OCI-LY7 (cell line): ENCODE measurements around the gene HSD17B1. TPM values are rescaled to one million over a fixed set of nuclear protein-coding genes. Genes with fewer than 3 reads are reported as not detected.
A peak's percentile ranks its signal among the peaks of the same experiment; 100 is the strongest.
"Not testable (repeated sequence)": the region's sequence is repeated elsewhere in the genome, so short reads cannot be mapped to it uniquely, and the experiment has no call there.

Experiments used
- BruUV-seq: library from RNA; stranded (reverse); fragments of 400-500 nt; replicated peaks from 2 replicates; lab custom pipeline; 2021; lab: Mats Ljungman, UMichigan
- CTCF ChIA-PET: fragments of 300-600 bp; sonication (Branson Sonifier 250); formaldehyde crosslinking; loops from one replicate; lab custom pipeline; 2022; ENCODE audit warnings: antibody characterized with exemption; ENCODE audit not compliant: unreplicated experiment; lab: Charles Lee
- POLR2A ChIA-PET: fragments of 300-600 bp; sonication (Branson Sonifier 250); formaldehyde crosslinking; loops from one replicate; lab custom pipeline; 2022; ENCODE audit warnings: antibody characterized with exemption; lab: Charles Lee
- DNase-seq: peaks from one replicate; pipeline ENCODE4 v3.0.0-alpha.2; 2015; ENCODE audit warnings: low spot score
- H2AFZ ChIP-seq: fragments of 200-600 bp; sonication (generic), shearing (Covaris generic); 2 replicates; pipeline ENCODE4 v1.6.1; 2014; ENCODE audit warnings: mild to moderate bottlenecking, antibody characterized with exemption, low read length, moderate library complexity
- H3K27ac ChIP-seq: fragments of 200-600 bp; sonication (generic); 2 replicates; pipeline ENCODE4 v1.5.1; 2014; ENCODE audit warnings: mixed run types, low read depth, mild to moderate bottlenecking, moderate library complexity, low read length, inconsistent platforms; ENCODE audit not compliant: poor library complexity, severe bottlenecking
- H3K36me3 ChIP-seq: fragments of 200-600 bp; sonication (generic); 2 replicates; pipeline ENCODE4 v1.6.1; 2014; ENCODE audit warnings: mild to moderate bottlenecking, antibody characterized with exemption, low read length, moderate library complexity, mixed read lengths; ENCODE audit not compliant: insufficient read depth
- H3K4me1 ChIP-seq: fragments of 200-600 bp; sonication (generic); 2 replicates; pipeline ENCODE4 v1.5.1; 2014; ENCODE audit warnings: mild to moderate bottlenecking, low read length; ENCODE audit not compliant: insufficient read depth, poor library complexity, severe bottlenecking
- H3K4me2 ChIP-seq: fragments of 200-600 bp; sonication (generic); 2 replicates; pipeline ENCODE4 v1.6.1; 2014; ENCODE audit warnings: mild to moderate bottlenecking, low read length
- H3K4me3 ChIP-seq: fragments of 200-600 bp; sonication (generic); 2 replicates; pipeline ENCODE4 v1.5.1; 2014; ENCODE audit warnings: mild to moderate bottlenecking, low read depth, low read length; ENCODE audit not compliant: poor library complexity, severe bottlenecking
- H3K79me2 ChIP-seq: fragments of 200-600 bp; sonication (generic); 2 replicates; pipeline ENCODE4 v1.6.1; 2016; ENCODE audit warnings: low read depth, mild to moderate bottlenecking, low read length, moderate library complexity, mixed read lengths; ENCODE audit not compliant: insufficient read depth
- H3K9me2 ChIP-seq: fragments of 200-600 bp; sonication (generic); 2 replicates; pipeline ENCODE4 v1.6.1; 2016; ENCODE audit warnings: mild to moderate bottlenecking, low read length, mixed read lengths; ENCODE audit not compliant: insufficient read depth
- H3K9me3 ChIP-seq: fragments of 200-600 bp; sonication (generic); 2 replicates; pipeline ENCODE4 v1.6.1; 2014; ENCODE audit warnings: mild to moderate bottlenecking, mixed run types, low read length, mixed read lengths
- H4K20me1 ChIP-seq: fragments of 200-600 bp; sonication (generic); 2 replicates; pipeline ENCODE4 v1.6.1; 2014; ENCODE audit warnings: mild to moderate bottlenecking, antibody characterized with exemption, low read length, moderate library complexity, mixed read lengths; ENCODE audit not compliant: insufficient read depth
- EZH2phosphoT487 ChIP-seq: fragments of 200-600 bp; sonication (generic); IDR thresholded peaks from 2 replicates; pipeline ENCODE4 v1.6.1; 2018; ENCODE audit warnings: low read depth, borderline replicate concordance, mild to moderate bottlenecking, mixed run types, antibody characterized with exemption, low read length, moderate library complexity, mixed read lengths
- intact Hi-C: fragments of 100-400 bp; cut with micrococcal nuclease; formaldehyde crosslinking; loops from one replicate; pipeline ENCODE4 v1.10.0; 2022; ENCODE audit not compliant: unreplicated experiment
- total RNA-seq, 2 experiments: library from RNA; depleted of rRNA in 1 of 2; stranded (reverse); fragments of >200 nt in 1 of 2; shearing (Covaris generic) in 1 of 2; gene quantifications; 2 replicates each; pipeline ENCODE4 v1.2.3, GENCODE V29; 2014 to 2022
- TF ChIP-seq, protein P1 (sequence below): fragments of 200-600 bp; sonication (generic); conservative IDR thresholded peaks from 2 replicates; pipeline ENCODE4 v1.5.1; 2014; ENCODE audit warnings: mild to moderate bottlenecking, antibody characterized with exemption, low read length, moderate library complexity, mixed read lengths

The HSD17B1 gene
- total RNA-seq, 2 experiments from 2014 or later = 2.2 to 2.5 TPM

- peaks cover 29% of the 10 kb centered on the region for H3K4me1 ChIP-seq
- H3K4me3 ChIP-seq, H3K9me2 ChIP-seq, BruUV-seq, CTCF ChIA-PET, H3K9me3 ChIP-seq, POLR2A ChIA-PET, intact Hi-C loops, H3K36me3 ChIP-seq, DNase-seq, H4K20me1 ChIP-seq, H3K79me2 ChIP-seq, H3K27ac ChIP-seq, H2AFZ ChIP-seq: not testable (repeated sequence)
- H3K4me2 ChIP-seq = peak overlapping the region; percentile 26
- TF ChIP-seq, protein P1, sequence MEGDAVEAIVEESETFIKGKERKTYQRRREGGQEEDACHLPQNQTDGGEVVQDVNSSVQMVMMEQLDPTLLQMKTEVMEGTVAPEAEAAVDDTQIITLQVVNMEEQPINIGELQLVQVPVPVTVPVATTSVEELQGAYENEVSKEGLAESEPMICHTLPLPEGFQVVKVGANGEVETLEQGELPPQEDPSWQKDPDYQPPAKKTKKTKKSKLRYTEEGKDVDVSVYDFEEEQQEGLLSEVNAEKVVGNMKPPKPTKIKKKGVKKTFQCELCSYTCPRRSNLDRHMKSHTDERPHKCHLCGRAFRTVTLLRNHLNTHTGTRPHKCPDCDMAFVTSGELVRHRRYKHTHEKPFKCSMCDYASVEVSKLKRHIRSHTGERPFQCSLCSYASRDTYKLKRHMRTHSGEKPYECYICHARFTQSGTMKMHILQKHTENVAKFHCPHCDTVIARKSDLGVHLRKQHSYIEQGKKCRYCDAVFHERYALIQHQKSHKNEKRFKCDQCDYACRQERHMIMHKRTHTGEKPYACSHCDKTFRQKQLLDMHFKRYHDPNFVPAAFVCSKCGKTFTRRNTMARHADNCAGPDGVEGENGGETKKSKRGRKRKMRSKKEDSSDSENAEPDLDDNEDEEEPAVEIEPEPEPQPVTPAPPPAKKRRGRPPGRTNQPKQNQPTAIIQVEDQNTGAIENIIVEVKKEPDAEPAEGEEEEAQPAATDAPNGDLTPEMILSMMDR = peak; percentile 52
Measured at GRCh38 chr17:42555961-42556617, 3.4 kb downstream of the HSD17B1 start.

DNA sequence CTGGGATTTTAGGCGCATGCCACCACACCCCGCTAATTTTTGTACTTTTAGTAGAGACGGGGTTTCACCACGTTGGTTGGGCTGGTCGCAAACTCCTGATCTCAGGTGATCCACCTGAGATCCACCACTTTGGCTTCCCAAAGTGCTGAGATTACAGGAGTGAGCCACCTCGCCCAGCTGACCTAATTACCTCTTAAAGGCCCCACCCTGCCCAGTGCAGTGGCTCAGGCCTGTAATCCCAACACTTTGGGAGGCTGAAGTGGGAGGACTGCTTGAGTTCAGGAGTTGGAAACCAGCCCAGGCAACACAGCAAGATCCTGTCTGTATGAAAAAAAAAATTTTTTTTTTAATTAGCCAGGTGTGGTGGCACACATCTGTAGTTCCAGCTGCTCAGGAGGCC, 6.4 kb downstream of the HSD17B1 start:
- no peak for DNase-seq
- H3K9me2 ChIP-seq = no peaks in the 10 kb centered on the region
- TF ChIP-seq EZH2phosphoT487 = no peak
- TF ChIP-seq, protein P1 = no peak
- no peak overlapping the region for H3K4me3 ChIP-seq
- no peak overlapping the region for H3K27ac ChIP-seq
- ChIA-PET POLR2A (no interaction called here), CTCF (no interaction called here)
- peaks cover 25% of the 10 kb centered on the region for H3K79me2 ChIP-seq
- peaks cover 38% of the 10 kb centered on the region for H3K4me1 ChIP-seq
- H3K9me3 ChIP-seq = no peaks in the 10 kb centered on the region
- H3K4me2 ChIP-seq = no peak overlapping the region
- no peak overlapping the region for H2AFZ ChIP-seq
- no peaks in the 10 kb centered on the region for H4K20me1 ChIP-seq
- no TSS peak for BruUV-seq
- H3K36me3 ChIP-seq = peaks cover 12% of the 10 kb centered on the region
- intact Hi-C loops = no loop called here

- Histone ChIP-seq H3K4me2 (no peak overlapping the region), H2AFZ (no peak overlapping the region), H3K4me3 (no peak overlapping the region), H3K36me3 (peaks cover 24% of the 10 kb centered on the region), H3K4me1 (peaks cover 36% of the 10 kb centered on the region), H3K9me3 (no peaks in the 10 kb centered on the region), H3K79me2 (peaks cover 25% of the 10 kb centered on the region), H3K27ac (no peak overlapping the region), H4K20me1 (no peaks in the 10 kb centered on the region), H3K9me2 (no peaks in the 10 kb centered on the region)
- intact Hi-C loops = no loop called here
- ChIA-PET POLR2A (interaction anchor here (0.7 kb wide), 1 partner anchor 383 kb away, joined by 8 read pairs; no protein-coding TSS in a partner anchor), CTCF (no interaction called here)
- BruUV-seq = no TSS peak
- DNase-seq = no peak
- TF ChIP-seq EZH2phosphoT487 = no peak
- TF ChIP-seq, protein P1 = no peak
Measured at GRCh38 chr17:42560246-42560645, 7.5 kb downstream of the HSD17B1 start.
